ENCODE data around the gene NTRK2. TPM values are rescaled to one million over a fixed set of nuclear protein-coding genes. Genes with fewer than 3 reads are reported as not detected.

The NTRK2 gene
- total and polyA plus RNA-seq, 4 donors, result 0.26 to 1.4 (median 0.56) TPM

GRCh38 chr9:84655447-84655846 lies 14.1 kb upstream of the NTRK2 start:
- Histone ChIP-seq H3K9ac (ENCODE audit: low read depth in 1 of 2, low read length in 2 of 2) (no peak overlapping the region), H3K36me3 (ENCODE audit: control insufficient read depth in 4 of 4, insufficient read depth in 3 of 4, low read depth in 1 of 4, low read length in 3 of 4) (no peaks in the 10 kb centered on the region), H3K4me1 (ENCODE audit: control insufficient read depth in 4 of 4, insufficient read depth in 4 of 4, low read length in 3 of 4) (no peaks in the 10 kb centered on the region), H3K27me3 (ENCODE audit: control insufficient read depth in 4 of 4, insufficient read depth in 4 of 4, low read length in 3 of 4) (peaks cover 0 to 5% (median 0%) of the 10 kb centered on the region in 4 donors), H3K9me3 (ENCODE audit: control insufficient read depth in 4 of 4, low read length in 3 of 4) (no peaks in the 10 kb centered on the region), H3K27ac (ENCODE audit: low read depth in 1 of 2, low read length in 2 of 2) (no peak overlapping the region), H3K4me3 (ENCODE audit: low read depth in 1 of 3, low read length in 3 of 3) (no peak overlapping the region)
- no peak for DNase-seq (ENCODE audit: low spot score)
- WGBS, result 77% methylated on average over 5 of the region's 5 CpGs
- no peak for TF ChIP-seq RXRA (IDR thresholded peaks at IDR 0.05)
- no peak for TF ChIP-seq REST (IDR thresholded peaks at IDR 0.05)
- no peak for TF ChIP-seq ATF3 (IDR thresholded peaks at IDR 0.05)
- TF ChIP-seq RAD21 (IDR thresholded peaks at IDR 0.05), result no peak
- no peak for TF ChIP-seq FOXA2 (IDR thresholded peaks at IDR 0.05)
- no peak for TF ChIP-seq HNF4G (IDR thresholded peaks at IDR 0.05)
- no peak for TF ChIP-seq HNF4A (conservative IDR thresholded peaks at IDR 0.05)
- no peak for TF ChIP-seq ZBTB33 (IDR thresholded peaks at IDR 0.05)
- no peak for TF ChIP-seq NR2F2 (IDR thresholded peaks at IDR 0.05)
- no peak for TF ChIP-seq YY1 (IDR thresholded peaks at IDR 0.05)
- TF ChIP-seq TAF1 (conservative IDR thresholded peaks at IDR 0.05), result no peak

- H3K36me3 ChIP-seq (ENCODE audit: control insufficient read depth in 4 of 4, insufficient read depth in 3 of 4, low read depth in 1 of 4, low read length in 3 of 4), result no peaks in the 10 kb centered on the region
- 58% methylated on average over 5 of the region's 5 CpGs for WGBS
Measured at GRCh38 chr9:84659313-84659712, 10.2 kb upstream of the NTRK2 start.

More at GRCh38 chr9:84659313-84659712, 10.2 kb upstream of the NTRK2 start:
- no peak overlapping the region for H3K9ac ChIP-seq (ENCODE audit: low read depth in 1 of 2, low read length in 2 of 2)
- H3K4me3 ChIP-seq (ENCODE audit: low read depth in 1 of 3, low read length in 3 of 3), result no peak overlapping the region
- no peak for DNase-seq (ENCODE audit: low spot score)
- no peak overlapping the region for H3K27ac ChIP-seq (ENCODE audit: low read depth in 1 of 2, low read length in 2 of 2)
- TF ChIP-seq RXRA (IDR thresholded peaks at IDR 0.05), result no peak
- TF ChIP-seq GABPA (IDR thresholded peaks at IDR 0.05 in 1 of 2, conservative IDR thresholded peaks at IDR 0.05 in 1 of 2), result no peak
- no peak for TF ChIP-seq NR2F2 (IDR thresholded peaks at IDR 0.05)
- no peak for TF ChIP-seq HNF4A (conservative IDR thresholded peaks at IDR 0.05)
- no peak for TF ChIP-seq YY1 (IDR thresholded peaks at IDR 0.05)
- no peak for TF ChIP-seq TAF1 (conservative IDR thresholded peaks at IDR 0.05)
- no peak for TF ChIP-seq FOXA2 (IDR thresholded peaks at IDR 0.05)
- TF ChIP-seq MAX (IDR thresholded peaks at IDR 0.05), result no peak
- TF ChIP-seq CTCF (IDR thresholded peaks at IDR 0.05; ENCODE audit: low read depth, low read length, missing input control), result no peak
- TF ChIP-seq JUND (IDR thresholded peaks at IDR 0.05), result no peak
- TF ChIP-seq RAD21 (IDR thresholded peaks at IDR 0.05), result no peak
- no peak for TF ChIP-seq FOXA1 (IDR thresholded peaks at IDR 0.05)
- TF ChIP-seq REST (IDR thresholded peaks at IDR 0.05), result no peak
- H3K27me3 ChIP-seq (ENCODE audit: control insufficient read depth in 4 of 4, insufficient read depth in 4 of 4, low read length in 3 of 4), result peaks cover 0 to 5% (median 0%) of the 10 kb centered on the region in 4 donors
- H3K9me3 ChIP-seq (ENCODE audit: control insufficient read depth in 4 of 4, low read length in 3 of 4), result peaks cover 0 to 6% (median 0%) of the 10 kb centered on the region in 4 donors
- no peaks in the 10 kb centered on the region for H3K4me1 ChIP-seq (ENCODE audit: control insufficient read depth in 4 of 4, insufficient read depth in 4 of 4, low read length in 3 of 4)
